Measurements from ENCODE around the gene CBLL1. TPM values are rescaled to one million over a fixed set of nuclear protein-coding genes. Genes with fewer than 3 reads are reported as not detected.

The CBLL1 gene
- total and polyA plus RNA-seq, 2 of the 13 experiments (the other 11 are each of a cell fraction or from before 2014, with no cell fraction given) = 8.8 to 10.5 TPM

Other genes with a start within 250 kb of the CBLL1 start
- 31.3 and 50.0 TPM in 2 replicates for gene COG5, start 180.2 kb upstream of the CBLL1 start, total RNA-seq (2016; rRNA removed; fragmentation: Illumina TruSeq; extraction: Trizol)
- gene COG5, start 180.2 kb upstream of the CBLL1 start, polyA plus RNA-seq (2011; rRNA removed) = 16.0 and 20.4 TPM in 2 replicates
- 9.8 and 10.6 TPM in 2 replicates for gene DUS4L, start 180.2 kb upstream of the CBLL1 start, total RNA-seq (2016; rRNA removed; fragmentation: Illumina TruSeq; extraction: Trizol)
- gene DUS4L, start 180.2 kb upstream of the CBLL1 start, polyA plus RNA-seq (2011; rRNA removed) = 3.9 and 5.6 TPM in 2 replicates
- gene BCAP29, start 163.9 kb upstream of the CBLL1 start, total RNA-seq (2016; rRNA removed; fragmentation: Illumina TruSeq; extraction: Trizol) = 27.8 and 35.6 TPM in 2 replicates
- gene BCAP29, start 163.9 kb upstream of the CBLL1 start, polyA plus RNA-seq (2011; rRNA removed) = 11.1 and 15.3 TPM in 2 replicates
- gene SLC26A4, start 83.3 kb upstream of the CBLL1 start, total RNA-seq (2016; rRNA removed; fragmentation: Illumina TruSeq; extraction: Trizol) = 0.11 TPM in 1 of 2 replicates, not detected in the other
- gene SLC26A4, start 83.3 kb upstream of the CBLL1 start, polyA plus RNA-seq (2011; rRNA removed) = 0.08 and 0.10 TPM in 2 replicates
- gene SLC26A3, start 59.1 kb downstream of the CBLL1 start, total RNA-seq (2016; rRNA removed; fragmentation: Illumina TruSeq; extraction: Trizol) = 0.08 and 0.11 TPM in 2 replicates
- gene SLC26A3, start 59.1 kb downstream of the CBLL1 start, polyA plus RNA-seq (2011; rRNA removed) = 0.30 and 0.71 TPM in 2 replicates
- 95.2 and 128 TPM in 2 replicates for gene DLD, start 147.0 kb downstream of the CBLL1 start, total RNA-seq (2016; rRNA removed; fragmentation: Illumina TruSeq; extraction: Trizol)
- 49.1 and 56.8 TPM in 2 replicates for gene DLD, start 147.0 kb downstream of the CBLL1 start, polyA plus RNA-seq (2011; rRNA removed)

All from HepG2 (cell line).